GM12892 (cell line): ENCODE measurements around the gene SLC35C1.

Experiments
- POLR2A ChIP-seq: IDR thresholded peaks from 2 replicates; pipeline ENCODE4 v1.6.1; 2011; ENCODE audit warnings: low read depth, low read length, control low read depth
- POLR2AphosphoS5 ChIP-seq: IDR thresholded peaks from 2 replicates; pipeline ENCODE4 v1.6.1; 2011; ENCODE audit warnings: low read depth, low read length, control low read depth
- TAF1 ChIP-seq: IDR thresholded peaks from 2 replicates; pipeline ENCODE4 v1.6.1; 2011; ENCODE audit warnings: low read depth, mild to moderate bottlenecking, control low read depth, low read length, borderline replicate concordance

- TF ChIP-seq POLR2A (no peak), POLR2AphosphoS5 (no peak), TAF1 (no peak)
Measured at GRCh38 chr11:45766469-45766868, 38.5 kb upstream of the SLC35C1 start.
